HG02840 (cell line): ENCODE data around the gene NSL1.
"Not testable (repeated sequence)": the region's sequence is repeated elsewhere in the genome, so short reads cannot be mapped to it uniquely, and the experiment has no call there.

ENCODE experiments used
- ATAC-seq: cut with Tn5 transposase; IDR thresholded peaks from one replicate; pipeline ENCODE4 v1.9.1; 2021; ENCODE audit warnings: mild to moderate bottlenecking, moderate library complexity, moderate number of reproducible peaks; ENCODE audit not compliant: unreplicated experiment, low FRiP score

NSL1 gene

DNA sequence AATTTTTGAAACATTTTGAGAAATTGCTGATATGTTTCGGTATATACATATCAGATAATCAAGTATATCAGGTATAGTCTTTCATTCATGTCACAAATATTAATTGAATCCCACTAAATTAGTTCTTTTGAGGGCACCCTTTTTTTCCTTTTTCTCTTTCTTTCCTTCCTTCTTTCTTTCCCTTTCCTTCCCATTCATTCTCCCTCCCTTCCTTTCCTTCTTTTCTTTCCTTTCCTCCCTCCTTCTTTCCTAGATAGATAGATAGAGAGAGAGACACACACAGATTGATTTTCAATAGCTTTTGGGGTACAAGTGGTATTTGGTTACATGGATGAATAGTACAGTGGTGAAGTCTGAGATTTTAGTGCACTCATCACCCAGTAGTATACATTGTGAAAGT lies 5.7 kb downstream of the NSL1 start:
- no peak for ATAC-seq

DNA sequence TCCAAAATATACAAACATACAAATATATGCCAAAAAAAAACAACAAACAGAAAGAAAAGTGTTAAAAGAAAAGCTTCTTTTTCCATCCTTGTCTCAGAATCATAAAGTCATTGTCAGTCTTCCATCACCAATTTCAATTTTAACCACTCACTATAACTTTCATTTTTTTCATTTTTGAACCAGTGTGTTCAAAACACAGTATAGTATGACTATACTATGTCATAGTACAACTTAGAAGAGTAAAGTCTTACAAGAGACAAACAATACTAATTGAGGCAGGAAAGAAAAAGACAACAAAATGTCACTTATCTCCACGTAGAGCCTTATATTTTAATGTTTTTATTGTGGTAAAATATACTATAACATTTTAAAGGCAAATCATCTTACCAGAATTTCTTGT lies 7.6 kb downstream of the NSL1 start:
- no peak for ATAC-seq

DNA sequence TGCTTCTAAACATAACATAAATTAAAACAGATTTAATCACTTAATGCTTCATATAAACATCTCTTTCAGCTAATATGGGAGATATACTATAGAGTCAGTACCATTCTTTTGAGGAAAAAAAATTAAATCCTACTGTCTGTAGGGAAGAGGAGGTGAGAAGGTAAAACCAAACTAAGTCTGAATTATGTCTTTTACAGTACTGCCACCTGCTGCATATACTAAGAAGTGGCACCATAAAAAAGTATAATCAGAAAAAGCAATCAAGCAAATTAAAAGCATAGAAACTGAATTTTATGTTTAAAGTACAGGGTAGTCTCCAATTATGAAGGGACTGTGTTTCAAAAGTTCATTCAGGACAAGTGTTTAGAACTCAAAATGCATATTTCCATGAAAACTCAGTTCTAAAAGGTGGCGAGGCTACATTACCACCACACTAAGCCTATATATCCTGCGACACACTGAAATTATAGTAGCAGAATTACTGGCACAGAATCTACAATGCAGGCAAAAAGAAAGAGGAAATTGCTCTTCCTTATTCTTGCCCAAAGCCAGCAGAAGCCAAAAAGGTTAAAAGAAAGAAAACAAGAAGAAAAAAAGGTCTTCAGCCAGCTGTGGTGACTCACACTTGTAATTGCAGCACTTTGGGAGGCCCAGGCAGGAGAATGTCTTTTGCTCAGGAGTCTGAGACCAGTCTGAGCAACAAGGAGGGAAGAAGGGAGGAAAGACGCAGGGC lies 9.0 kb downstream of the NSL1 start:
- no peak for ATAC-seq

DNA sequence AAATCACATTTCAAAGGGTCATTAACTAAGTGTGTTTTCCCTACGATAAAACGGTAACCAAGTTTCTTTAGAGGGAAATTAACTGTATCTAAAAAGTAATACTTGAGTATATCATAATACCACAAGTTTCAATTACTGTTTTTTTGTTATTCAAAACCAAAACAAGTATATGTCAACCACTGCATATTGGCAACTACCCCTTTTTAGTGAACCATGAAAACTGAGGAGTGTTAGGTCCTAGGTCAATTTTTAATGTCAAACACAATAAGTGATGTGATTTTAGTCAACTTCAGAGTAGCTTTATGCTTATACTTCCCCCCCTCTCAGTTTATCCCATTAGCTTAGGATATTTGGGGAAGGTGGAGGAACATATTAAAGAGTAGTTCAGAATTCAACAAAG lies 10.4 kb downstream of the NSL1 start:
- no peak for ATAC-seq

DNA sequence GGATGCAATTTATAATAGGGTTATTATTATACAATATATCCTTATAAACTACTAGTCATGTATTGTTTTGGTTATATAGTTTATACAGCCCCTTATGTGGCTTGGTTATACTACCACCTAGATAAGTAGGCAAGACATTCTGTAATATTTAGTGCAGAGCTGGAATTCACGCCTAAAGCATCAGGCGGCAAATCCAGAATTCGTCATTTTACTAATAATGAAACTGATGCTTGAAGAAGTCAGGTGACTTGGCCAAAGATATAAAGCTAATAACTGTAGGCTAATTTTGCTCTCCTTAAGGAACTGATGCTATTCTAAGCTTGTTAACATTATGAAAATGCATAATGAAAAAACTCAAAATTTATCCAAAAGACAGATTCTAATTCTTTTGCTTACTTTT lies 10.8 kb downstream of the NSL1 start:
- ATAC-seq, result no peak

DNA sequence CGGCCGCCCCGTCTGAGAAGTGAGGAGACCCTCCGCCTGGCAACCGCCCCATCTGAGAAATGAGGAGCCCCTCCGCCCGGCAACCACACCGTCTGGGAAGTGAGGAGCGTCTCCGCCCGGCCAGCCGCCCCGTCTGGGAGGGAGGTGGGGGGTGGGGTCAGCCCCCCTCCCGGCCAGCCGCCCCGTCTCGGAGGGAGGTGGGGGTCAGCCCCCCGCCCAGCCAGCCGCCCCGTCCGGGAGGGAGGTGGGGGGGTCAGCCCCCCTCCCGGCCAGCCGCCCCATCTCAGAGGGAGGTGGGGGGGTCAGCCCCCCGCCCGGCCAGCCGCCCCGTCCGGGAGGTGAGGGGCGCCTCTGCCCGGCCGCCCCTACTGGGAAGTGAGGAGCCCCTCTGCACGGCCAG lies 12.5 kb downstream of the NSL1 start:
- not testable (repeated sequence) for ATAC-seq

DNA sequence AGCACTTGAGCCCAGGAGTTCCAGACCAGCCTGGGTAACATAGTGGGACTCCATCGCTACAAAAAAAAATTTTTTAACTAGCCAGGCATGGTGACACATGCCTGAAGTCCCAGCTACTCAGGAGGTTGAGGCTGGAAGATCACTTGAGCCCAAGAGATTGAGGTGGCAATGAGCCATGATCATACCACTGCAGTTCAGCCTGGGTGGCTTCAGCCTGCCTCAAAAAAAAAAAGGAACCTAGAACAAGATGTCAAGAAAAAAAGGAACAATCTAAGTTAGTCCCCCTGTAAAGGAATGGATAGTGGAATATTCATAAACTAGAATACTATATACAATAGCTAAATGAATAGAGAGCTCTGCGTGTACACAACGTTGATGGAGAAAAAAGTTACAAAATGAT lies 14.4 kb downstream of the NSL1 start:
- ATAC-seq, result no peak

DNA sequence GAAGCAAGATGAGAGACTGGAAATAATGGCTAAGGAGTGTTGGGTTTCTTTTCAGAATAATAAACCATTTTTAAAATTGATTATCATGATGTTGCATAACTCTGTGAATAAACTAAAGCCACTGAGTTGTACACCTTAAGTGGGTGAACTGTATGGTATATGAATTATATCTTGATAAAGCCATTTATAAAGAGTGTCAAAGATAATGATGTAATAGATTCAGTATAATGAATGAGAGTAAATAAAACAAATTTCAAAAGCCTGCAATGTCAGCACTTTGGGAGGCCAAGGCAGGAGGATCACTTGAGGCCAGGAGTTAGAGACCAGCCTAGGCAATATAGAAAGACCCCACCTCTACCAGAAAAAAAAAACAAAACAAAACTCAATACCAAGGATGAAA lies 16.3 kb downstream of the NSL1 start:
- no peak for ATAC-seq

DNA sequence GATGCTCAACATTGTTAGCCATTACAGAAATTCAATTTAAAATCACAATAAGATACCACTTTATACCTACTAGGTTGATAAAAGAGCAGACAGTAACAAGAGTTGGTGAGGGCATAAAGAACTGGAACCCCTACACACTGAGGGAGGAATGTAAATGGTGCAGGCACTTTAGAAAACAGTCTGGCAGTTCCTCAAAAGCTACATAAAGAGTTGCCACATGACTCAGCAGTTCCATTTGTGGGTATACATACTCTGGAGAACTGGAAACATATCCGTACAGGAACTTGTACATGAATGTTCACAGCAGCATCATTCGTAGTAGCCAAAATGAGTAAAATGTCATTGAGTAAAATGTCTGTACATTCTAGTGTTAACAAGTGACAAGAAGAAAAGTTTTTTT lies 17.0 kb downstream of the NSL1 start:
- ATAC-seq, result no peak

DNA sequence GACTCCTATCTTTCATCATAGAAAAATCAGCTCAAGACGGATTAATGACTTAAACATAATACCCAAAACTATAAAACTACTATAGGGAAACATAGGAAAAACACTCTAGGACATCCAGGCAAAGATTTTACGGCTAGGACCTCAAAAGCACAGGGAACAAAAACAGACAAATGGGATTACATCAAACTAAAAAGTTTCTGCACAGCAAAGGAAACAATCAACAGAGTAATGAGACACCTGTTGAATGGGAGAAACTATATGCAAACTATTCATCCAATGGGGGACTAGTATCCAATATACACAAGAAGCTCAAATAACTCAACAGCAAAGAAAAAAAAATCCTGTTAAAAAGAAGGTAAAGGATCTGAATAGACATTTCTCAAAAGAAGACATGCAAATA lies 18.6 kb downstream of the NSL1 start:
- ATAC-seq, result no peak

DNA sequence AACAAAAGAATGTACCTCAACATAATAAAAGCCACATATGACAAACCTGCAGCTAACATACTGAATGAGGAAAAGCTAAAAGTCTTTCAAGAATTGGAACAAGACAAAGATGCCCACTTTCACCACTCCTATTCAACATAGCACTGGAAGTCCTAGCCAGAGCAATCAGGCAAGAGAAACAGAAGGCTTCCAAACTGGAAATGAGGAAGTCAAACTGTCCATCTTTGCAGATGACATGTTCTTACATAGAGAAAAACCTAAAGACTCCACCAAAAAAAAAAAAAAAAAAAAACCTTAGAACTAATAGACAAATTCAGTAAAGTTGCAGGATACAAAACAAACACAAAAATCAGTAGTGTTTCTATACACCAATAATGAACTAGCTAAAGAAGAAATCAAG lies 20.2 kb downstream of the NSL1 start:
- ATAC-seq, result no peak

DNA sequence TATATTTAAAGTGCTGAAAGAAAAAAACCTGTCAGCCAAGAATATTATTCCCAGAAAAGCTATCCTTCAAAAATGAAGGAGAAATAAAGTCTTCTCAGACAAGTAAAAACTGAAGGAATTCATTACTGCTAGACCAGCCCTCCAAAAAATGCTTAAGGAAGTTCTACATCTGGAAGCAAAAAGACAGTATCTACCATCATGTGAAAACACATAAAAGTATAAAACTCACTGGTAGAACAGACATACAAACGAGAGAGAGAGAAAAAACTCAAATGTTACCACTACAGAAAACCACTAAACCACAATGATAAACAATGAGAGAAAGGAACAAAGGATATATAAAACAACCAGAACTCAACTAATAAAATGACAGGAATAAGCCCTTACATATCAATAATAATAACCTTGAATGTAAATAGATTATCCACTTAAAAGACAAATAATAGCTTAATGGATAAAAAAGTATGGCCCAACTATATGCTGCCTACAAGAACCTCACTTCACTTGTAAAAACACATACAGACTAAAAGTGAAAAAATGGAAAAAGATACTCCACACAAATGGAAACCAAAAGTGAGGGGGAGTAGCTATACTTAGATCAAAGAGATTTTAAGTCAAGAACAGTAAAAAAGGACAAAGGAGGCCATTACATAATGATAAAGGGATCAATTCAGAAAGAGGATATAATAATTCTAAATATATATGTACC lies 22.0 kb downstream of the NSL1 start:
- ATAC-seq, result no peak

DNA sequence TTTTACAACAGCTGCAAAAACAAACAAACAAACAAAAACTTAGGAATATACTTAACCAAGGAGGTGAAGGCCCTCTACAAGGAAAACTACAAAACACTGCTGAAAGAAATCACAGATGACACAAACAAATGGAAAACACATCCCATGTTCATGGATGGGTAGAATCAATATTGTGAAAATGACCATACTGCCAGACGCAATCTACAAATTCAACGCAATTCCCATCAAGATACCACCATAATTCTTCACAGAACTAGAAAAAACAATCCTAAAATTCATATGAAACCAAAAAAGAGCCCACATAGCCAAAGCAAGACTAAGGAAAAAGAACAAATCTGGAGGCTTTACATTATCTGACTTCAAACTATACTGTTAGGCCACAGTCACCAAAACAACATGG lies 24.8 kb downstream of the NSL1 start:
- not testable (repeated sequence) for ATAC-seq

DNA sequence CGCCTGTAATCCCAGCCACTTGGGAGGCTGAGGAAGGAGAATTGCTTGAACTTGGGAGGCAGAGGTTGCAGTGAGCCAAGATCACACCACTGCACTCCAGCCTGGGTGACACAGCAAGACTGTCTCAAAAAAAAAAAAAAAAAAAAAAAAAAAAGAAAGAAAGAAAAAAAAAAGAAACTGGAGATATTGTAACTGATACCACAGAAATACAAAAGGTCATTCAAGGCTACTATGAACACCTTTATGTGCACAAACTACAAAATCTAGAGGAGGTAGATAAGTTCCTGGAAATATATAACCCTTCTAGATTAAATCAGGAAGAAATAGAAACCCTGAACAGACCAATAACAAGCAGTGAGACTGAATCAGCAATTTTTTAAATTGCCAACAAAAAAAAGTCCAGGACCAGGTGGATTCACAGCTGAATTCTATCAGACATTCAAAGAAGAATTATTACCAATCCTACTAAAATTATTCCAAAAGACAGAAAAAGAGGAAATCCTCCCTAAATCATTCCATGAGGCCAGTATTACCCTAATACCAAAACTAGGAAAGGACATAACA lies 26.8 kb downstream of the NSL1 start:
- not testable (repeated sequence) for ATAC-seq

DNA sequence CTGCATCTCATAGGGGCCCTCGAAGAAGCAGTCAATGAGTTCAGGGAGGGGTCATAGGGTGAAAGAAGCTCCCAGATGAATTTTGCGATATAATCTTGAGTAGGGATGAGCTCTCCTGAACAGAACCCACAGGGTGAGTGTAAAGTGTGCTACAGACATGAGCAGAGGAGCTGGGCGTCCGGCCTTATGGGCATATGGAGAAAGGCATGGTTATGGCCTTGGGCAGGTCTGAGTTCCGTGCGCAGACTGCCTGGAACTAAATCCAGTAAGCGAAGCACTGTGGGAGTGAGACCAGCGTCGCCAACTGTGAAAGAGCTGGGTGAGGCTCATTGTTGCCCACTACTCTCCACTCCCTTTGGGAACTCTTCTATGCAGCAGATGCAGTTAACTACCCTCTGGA lies 28.7 kb downstream of the NSL1 start:
- ATAC-seq, result no peak

DNA sequence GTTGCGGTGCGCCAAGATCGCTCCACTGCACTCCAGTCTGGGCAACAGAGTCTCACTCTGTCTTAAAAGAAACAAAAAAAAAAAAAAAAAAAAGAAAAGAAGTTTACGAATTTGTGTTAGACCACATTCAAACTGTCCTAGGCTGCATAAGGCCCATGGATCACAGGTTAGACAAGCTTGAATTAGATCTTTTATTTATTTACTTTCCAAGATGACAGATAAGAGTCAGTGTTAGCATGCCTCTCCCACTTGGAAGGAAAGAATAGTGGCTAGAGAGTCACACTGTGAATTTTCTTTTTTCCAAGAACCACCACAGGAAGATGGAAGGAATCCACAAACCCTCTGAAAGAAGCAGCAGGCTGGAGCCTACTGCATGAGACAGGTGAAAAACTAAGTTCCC lies 29.3 kb downstream of the NSL1 start:
- no peak for ATAC-seq

DNA sequence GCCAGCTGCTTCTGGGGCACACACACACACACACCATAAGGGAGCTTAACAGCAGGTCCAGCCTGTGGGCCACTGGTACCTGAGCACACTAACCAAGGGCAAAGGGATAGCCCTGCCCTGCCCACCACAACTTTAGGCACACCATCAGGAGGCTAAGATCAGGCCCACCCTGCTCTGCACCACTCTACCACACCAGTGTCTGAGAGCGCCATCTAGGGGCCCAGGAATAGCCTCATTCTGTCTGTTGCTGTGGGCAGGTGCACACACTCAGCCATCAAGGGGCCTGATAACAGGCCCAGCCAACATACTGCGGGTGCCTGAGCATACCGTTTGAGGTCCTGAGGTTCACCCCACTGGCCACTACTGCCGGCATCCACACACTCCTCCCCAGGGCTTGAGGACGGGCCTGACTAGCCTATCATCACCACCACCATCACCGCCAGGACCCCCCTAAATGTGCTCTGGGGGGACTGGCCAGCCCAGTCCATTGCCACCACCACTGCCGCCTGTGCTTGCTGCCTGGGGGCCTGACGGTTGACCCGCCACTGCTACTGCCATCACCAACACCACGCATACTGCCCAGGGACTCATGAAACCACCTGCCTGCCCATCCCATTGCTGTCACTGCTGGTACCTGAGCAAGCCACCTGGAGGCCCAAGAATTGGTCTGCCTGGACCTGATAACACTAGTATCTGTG lies 31.3 kb downstream of the NSL1 start:
- no peak for ATAC-seq

DNA sequence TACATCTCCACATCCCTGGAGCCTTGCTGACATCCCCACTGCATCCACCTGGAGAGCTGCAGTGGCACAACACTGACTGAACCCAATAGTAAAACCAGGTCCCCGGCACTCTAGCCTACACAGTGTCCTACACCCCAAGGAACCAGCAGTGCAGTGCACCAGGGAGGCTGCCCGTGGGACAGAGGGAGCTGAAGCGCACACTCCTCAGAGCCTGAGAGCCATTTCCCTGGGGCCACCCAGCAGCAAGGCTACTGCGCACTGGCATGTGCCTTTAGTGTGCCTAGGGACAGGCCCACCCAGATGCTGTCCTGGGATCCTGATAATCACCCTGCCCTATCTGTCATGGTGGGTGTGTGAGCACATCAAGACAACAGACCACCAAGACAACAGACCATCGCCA lies 31.9 kb downstream of the NSL1 start:
- no peak for ATAC-seq

DNA sequence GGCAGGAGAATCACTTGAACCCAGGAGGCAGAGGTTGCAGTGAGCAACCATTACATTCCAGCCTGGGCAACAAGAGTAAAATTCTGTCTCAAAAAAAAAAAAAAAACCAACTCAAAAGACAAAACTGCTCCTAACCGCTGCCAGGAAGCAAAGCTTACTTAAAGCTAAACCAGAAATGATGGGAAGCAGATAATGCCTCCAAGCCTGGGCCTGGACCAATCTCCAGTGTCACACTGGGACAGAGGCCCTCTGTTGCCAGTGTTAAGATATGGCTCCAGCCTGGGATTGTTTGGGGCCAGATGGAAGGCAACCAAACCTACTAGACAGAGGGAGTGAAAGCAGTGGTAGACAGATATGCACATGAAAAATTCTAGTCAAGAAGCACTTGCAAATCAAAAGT lies 36.9 kb downstream of the NSL1 start:
- no peak for ATAC-seq

DNA sequence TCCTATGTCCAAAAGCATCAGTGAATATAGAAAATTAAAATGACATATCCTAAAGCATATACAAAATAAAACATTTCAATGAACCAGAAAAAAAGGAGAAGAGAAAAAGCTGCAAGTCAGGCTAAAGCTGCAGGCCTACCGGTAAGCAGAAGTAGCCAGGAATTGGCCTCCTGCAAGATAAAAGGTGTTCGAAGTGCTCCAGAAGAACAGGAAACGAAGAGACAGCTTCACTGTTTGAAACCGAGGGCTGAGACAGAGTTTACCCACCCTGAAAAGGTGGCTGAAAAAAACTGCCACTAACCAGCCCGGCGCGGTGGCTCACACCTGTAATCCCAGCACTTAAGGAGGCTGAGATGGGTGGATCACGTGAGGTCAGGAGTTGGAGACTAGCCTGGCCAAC lies 37.4 kb downstream of the NSL1 start:
- ATAC-seq, result no peak

DNA sequence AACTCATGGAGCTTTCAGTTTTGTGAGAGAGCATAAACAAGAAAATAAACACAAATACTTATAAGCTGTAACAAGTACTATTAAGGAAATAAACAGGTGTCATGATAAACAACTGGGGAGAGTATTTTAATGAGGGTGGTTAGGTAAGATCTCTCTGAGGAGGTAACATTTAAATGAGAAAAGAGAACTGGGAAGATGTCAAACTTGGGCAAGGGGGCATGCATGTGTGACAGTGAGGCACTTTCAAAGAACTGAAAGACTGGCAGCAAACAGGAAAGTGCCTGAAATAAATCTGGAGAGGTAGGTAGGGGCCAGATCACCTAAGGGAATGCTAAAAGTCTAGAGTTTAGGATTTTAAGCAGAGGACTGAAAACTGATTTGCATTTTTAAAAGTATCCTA lies 37.8 kb downstream of the NSL1 start:
- ATAC-seq, result no peak
